ENCODE measurements around the gene FAF2.

DNA sequence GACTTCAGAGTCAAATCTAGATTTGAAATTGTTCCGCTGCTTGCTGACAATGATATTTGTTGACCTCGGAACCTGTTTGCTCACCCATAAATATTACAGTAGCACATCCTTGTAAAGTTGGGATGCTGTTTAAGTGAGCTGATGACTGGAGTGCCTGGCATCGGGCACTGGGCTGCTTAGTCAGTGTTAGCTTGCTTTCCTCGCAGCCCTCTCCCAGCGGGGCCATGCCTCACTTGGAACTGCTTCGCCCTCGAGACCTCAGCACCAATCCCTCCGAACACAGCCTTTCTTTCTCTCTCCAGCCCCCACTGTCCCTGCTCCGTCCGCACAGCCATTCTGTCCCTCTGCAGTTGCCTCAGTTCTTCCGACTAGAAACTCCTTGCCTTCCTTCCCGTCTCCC lies 65.6 kb downstream of the FAF2 start:
- TF ChIP-seq, protein P1, sequence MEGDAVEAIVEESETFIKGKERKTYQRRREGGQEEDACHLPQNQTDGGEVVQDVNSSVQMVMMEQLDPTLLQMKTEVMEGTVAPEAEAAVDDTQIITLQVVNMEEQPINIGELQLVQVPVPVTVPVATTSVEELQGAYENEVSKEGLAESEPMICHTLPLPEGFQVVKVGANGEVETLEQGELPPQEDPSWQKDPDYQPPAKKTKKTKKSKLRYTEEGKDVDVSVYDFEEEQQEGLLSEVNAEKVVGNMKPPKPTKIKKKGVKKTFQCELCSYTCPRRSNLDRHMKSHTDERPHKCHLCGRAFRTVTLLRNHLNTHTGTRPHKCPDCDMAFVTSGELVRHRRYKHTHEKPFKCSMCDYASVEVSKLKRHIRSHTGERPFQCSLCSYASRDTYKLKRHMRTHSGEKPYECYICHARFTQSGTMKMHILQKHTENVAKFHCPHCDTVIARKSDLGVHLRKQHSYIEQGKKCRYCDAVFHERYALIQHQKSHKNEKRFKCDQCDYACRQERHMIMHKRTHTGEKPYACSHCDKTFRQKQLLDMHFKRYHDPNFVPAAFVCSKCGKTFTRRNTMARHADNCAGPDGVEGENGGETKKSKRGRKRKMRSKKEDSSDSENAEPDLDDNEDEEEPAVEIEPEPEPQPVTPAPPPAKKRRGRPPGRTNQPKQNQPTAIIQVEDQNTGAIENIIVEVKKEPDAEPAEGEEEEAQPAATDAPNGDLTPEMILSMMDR (IDR thresholded peaks at IDR 0.05; ENCODE audit: extremely low read depth in 1 of 2, insufficient read depth in 1 of 2, low read depth in 1 of 2, low read length in 2 of 2) = no peak
- TF ChIP-seq POLR2AphosphoS5 (IDR thresholded peaks at IDR 0.05; ENCODE audit: insufficient read depth, low read depth, low read length) = no peak
- TF ChIP-seq POLR2A (IDR thresholded peaks at IDR 0.05; ENCODE audit: low read depth, low read length) = no peak
- TF ChIP-seq MYC (IDR thresholded peaks at IDR 0.05; ENCODE audit: low read depth, low read length) = no peak

Data from endothelial cell of umbilical vein (primary cell).